KOPT-K1 (cell line): ENCODE data around the gene ADARB2.

ENCODE experiments used
- H3K27ac ChIP-seq: fragments of 200-600 bp; sonication (generic); 2 replicates; pipeline ENCODE4 v1.5.1; 2016; ENCODE audit warnings: antibody characterized with exemption, mild to moderate bottlenecking, low read depth, low read length; ENCODE audit not compliant: poor library complexity, severe bottlenecking
- H3K36me3 ChIP-seq: fragments of 200-600 bp; sonication (generic); 2 replicates; pipeline ENCODE4 v1.5.1; 2017; ENCODE audit warnings: antibody characterized with exemption, mild to moderate bottlenecking, low read length, moderate library complexity; ENCODE audit not compliant: insufficient read depth
- H3K9me3 ChIP-seq: fragments of 200-600 bp; sonication (generic); 2 replicates; pipeline ENCODE4 v1.5.1; 2017; ENCODE audit warnings: antibody characterized with exemption, low read length, mild to moderate bottlenecking; ENCODE audit not compliant: insufficient read depth, poor library complexity, severe bottlenecking

The ADARB2 gene

DNA sequence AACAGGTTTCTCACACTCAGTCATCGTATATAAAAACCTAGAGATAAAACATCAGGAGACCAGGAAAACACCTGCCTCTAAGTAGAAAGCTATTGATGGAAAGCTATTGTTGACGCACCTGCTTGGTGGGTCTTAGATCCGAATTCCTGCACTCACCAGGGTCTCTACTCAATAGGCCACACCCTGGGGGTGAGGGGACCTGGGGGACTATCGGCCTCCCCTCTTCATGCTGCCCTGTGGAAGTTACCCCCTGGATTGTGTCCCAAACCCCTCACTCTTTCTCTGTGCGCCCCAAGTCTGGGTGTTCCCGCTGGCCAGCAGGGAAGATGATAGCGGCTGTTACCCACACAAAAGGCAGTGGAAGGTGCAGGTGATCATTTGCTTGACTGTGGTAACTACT lies 368.1 kb downstream of the ADARB2 start:
- Histone ChIP-seq H3K9me3 (no peaks in the 10 kb centered on the region), H3K36me3 (no peaks in the 10 kb centered on the region), H3K27ac (no peak overlapping the region)

DNA sequence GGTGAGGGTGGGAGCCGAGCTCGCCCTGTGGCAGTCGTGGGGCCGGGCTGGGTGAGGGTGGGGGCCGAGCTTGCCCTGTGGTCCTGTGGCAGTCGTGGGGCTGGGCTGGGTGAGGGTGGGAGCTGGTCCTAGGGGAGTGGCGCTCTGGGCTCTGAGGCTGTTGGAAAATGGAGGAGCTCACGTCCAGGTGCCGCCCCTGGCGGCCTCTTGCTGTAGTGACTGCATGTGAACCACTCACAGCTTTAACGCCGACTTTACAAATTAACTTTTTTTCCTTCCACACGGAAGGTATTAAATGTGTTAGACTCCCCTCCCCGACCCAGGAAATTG lies 368.5 kb downstream of the ADARB2 start:
- Histone ChIP-seq H3K36me3 (no peaks in the 10 kb centered on the region), H3K27ac (no peak overlapping the region), H3K9me3 (no peaks in the 10 kb centered on the region)

DNA sequence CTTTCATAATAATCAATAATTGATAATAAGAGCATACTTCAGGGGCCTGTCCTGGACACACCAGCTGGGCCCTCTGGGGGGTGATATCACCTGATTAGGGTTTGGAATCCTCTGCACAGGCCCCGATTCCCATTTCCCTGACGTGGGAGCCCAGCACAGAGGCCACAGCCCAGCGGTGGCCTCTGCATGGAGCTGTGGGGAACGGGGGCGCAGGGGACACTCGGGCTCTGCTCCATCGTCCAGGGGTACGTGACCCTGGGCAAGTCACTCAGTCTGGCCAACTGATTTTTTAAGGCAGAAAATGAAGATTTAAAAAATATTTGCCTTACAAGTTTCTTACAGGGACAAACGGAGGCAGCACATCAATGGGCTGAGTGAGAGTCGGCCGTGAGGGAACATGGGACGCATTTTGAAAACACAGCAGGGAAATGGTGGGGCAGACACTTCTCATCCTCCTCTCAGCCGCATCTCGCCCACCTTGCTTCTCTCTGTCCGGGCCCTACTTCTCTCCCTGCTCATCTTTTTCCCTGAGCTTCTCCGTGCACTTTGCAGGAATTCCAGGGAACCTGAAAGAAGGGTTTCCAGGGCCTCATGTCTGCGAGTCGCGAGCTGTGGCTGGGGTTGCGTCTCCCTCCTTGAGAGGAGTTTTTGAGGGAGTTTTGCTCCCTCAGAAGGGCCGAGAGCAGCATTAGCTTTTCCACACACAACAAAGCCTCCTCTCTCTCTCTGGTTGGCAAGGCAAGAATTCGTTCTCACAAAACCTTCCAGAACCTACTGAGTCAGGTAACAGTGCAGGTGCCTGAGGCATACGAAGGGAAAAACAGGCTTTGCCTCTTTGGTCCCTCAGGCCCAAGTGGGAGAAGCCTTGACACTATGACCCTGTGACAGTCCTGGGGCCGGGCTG lies 369.1 kb downstream of the ADARB2 start:
- no peaks in the 10 kb centered on the region for H3K9me3 ChIP-seq
- H3K36me3 ChIP-seq = no peaks in the 10 kb centered on the region
- H3K27ac ChIP-seq = no peak overlapping the region

DNA sequence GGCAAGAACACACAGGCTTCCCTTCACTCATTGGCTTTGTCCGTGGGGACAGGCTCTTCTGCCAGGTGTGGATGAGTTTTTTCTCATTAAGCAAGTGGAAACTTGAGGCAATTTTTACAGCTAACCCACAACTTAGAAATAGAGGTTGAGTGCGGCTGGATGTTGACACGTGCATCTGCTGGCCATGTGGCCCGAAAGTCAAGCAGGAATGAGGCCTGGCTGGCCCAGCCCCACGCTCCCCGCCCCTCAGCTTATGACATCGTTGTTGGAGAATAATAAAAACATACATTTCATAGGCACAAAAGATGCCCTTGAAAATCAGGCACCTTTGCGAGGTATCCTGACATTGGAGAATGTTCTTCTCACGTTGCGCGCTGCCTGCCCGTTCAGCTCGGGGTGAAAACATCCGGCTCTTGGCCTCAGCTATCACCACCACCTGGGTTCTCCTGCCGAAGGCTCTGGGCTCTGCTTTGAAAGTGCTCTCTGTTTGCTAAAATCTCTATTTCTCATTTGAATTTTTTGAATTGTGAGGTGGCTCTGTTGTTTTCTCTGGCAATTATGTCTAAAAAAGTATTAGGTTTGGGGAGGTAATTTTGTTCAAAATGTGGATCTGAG lies 370.4 kb downstream of the ADARB2 start:
- no peak overlapping the region for H3K27ac ChIP-seq
- H3K9me3 ChIP-seq = no peaks in the 10 kb centered on the region
- H3K36me3 ChIP-seq = no peaks in the 10 kb centered on the region

DNA sequence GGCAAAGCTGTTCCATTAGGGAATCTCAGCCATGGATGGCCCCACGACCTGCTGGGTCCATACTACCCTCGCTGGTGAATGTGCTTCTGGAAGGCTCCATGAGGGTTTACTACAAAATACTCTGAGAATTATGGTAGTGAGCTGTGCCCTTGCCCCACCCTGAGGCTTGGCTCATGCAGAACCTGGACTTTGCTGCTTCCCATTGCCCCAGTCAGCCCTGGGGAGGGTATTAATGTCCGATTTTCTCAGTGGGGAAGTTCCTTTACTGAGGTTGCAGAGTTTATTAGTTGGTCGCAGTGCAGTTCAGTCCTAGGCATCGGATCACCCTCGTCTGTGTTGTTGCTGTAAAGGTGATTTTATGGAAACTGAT lies 371.0 kb downstream of the ADARB2 start:
- Histone ChIP-seq H3K27ac (no peak overlapping the region), H3K9me3 (no peaks in the 10 kb centered on the region), H3K36me3 (no peaks in the 10 kb centered on the region)

DNA sequence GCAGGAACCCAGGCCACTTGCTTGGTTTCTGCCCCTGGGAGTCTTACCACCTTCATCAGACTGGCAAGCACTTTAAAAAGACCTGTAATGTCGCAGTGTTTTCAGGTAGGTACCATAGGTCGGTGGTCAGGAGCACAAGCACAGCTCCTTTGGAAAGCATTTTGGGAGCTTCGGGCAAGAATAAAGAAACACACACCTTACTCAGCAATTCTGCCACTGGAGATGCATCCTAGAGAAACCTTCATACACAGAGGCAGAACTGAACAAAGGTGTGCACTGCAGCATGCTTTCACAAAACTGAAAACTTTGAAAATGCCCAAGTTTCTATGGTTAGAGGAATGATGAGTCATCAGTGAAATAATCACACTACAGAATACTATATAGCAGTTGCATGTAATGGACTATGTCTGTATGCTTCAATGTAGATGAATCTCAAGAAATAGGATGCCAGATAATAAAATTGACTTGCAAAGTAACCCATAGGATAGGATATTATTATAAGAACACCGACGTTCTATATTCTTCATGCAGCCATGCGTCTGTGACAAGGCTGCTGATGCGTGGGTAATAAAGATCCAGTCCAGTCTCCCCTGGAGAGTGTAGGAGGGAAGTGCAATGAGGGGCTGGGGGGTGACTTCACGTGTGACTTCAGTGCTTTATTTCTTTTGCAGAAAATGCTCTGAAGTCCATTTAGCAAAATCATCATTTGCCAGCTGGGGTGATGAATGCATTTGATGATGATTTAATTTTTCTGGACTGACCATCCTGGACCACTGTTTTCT lies 371.6 kb downstream of the ADARB2 start:
- no peaks in the 10 kb centered on the region for H3K9me3 ChIP-seq
- no peaks in the 10 kb centered on the region for H3K36me3 ChIP-seq
- H3K27ac ChIP-seq = no peak overlapping the region

DNA sequence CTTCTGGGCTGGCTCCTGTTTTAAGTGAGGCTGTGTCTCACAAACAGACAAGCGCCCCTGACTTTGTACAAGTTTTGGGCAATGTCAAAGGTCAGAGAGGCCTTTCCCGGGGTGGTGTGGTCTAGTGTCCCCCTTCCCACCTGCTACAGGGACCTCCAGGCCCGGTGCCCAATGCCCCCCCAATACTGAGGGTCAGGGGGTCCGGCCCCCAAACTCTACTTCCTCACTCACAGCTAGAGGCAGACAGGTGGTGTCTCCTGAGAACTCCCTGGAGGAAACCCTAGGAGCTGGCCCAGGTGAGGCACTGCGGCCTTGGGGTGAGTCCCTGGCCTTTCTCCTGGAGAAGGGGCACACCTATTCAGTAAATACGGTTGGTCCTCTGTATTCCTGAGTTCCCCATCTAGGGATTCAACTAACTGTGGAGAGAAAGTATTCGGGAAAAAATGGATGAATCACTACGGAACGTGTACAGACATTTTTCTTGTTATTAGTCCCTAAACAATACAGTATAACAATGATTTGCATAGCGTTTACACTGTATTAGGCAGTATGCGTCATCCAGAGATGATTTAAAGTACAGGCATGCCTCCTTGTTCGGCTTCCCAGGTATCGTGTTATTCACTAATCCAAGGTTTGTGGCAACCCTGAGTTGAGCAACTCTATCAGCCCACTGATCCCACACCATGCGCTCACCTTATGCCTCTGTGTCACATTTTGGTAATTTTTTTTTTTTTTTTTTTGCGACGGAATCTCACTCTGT lies 373.0 kb downstream of the ADARB2 start:
- H3K36me3 ChIP-seq = no peaks in the 10 kb centered on the region
- H3K27ac ChIP-seq = no peak overlapping the region
- H3K9me3 ChIP-seq = no peaks in the 10 kb centered on the region

DNA sequence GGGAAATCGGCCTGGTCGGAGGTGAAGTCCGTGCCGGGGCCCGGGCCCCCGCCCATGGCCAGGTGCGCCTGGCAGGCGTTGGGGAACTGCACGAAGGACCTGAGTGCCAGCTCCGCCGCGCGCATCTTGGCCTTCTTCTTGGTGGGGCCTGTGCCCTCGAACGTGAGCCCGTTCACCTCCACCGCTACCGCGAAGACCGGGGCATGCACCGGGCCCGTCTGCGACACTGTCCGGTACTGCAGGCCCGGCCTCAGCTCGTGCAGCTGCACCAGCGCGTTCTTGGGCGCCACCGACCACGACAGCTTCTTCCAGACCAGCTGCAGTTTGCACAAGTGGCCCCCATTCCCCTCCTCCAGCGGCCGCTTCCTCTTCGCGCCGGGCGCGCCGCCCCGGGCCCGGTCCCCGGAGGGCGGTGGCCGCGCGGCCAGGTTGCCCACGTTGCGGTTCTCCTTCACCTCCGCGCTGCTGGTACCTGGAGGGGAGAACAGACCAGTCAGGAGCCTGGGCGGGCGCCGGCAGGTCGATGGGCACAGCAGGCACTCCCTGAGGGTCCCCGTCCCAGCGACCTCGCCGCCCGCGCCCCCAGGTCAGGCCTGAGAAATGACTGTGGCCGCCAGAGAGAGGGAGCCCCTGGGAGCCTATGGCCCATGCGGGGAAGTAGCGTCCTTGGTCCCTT lies 373.7 kb downstream of the ADARB2 start:
- Histone ChIP-seq H3K27ac (no peak overlapping the region), H3K9me3 (no peaks in the 10 kb centered on the region), H3K36me3 (no peaks in the 10 kb centered on the region)

DNA sequence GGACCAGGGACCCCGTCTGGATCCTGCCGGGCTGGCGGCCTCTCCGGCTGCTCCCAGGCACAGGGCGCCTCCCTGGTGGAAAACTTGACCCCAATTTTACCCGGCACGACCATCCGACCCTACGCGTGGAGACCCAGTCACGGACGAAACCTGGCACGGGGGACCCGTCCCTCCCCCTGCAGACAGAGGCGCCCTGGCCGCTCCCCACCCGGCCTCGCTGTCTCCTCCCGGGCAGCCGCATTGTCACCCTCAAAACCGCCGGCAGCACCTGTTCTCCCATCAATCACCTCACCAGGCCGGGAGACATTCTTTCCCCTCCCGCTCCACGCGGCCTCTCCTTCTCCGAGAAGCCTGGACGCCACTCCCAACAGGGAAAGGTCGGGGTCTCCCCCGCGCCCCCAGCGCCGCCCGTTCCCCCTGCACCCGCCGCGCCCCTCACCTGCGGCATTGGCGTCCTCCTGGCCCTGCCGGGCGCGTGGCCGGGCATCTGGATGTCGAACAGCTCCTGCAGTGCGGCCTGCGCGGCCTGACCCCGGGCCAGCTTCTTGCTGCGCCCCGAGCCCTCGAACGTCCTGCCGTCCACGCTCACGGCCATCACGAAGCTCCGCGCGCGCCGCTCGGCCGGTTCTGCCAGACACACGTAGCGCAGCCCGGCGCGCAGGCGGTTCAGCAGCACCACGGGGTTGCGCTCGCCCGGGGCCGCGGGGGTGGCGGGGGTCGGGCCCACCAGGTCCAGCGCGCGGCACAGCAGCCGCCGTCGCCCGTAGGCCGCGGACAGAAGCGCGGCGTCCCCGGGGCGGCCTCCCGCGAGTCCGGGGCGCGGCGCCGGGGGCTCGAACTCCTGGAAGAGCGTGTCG lies 374.5 kb downstream of the ADARB2 start:
- Histone ChIP-seq H3K9me3 (no peaks in the 10 kb centered on the region), H3K27ac (no peak overlapping the region), H3K36me3 (no peaks in the 10 kb centered on the region)

DNA sequence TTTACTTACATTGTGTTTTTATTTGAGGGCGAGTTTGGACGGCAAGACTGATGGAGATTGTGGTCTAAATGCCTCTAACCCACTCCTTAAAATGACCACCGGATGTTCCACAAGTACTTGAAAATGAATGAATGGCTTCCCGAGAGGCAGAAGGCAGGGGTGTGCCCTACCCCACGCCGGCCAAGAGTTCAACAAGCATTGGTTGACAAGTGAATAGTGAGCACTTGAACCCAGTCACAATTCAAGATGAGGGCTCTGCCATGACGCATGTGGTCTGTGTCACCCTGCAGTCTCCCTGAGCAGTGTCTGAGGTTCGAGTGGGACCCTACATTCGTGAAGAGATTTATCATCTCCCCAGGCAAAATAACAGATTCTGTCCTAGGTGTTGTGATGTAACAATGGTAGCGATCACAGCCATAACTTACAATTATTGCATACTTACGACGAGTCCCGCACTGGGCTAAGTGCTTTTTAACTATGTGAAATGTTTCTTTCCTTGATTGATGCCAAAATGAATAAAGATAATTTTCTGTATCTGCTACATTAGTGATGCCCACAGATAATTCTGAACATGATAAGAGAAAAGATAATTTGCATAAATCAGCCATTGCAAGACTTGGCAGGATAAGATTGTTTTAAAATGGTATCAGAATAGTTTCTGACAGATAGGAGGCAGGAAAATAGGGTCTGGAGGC lies 375.8 kb downstream of the ADARB2 start:
- H3K9me3 ChIP-seq = no peaks in the 10 kb centered on the region
- no peaks in the 10 kb centered on the region for H3K36me3 ChIP-seq
- H3K27ac ChIP-seq = no peak overlapping the region

DNA sequence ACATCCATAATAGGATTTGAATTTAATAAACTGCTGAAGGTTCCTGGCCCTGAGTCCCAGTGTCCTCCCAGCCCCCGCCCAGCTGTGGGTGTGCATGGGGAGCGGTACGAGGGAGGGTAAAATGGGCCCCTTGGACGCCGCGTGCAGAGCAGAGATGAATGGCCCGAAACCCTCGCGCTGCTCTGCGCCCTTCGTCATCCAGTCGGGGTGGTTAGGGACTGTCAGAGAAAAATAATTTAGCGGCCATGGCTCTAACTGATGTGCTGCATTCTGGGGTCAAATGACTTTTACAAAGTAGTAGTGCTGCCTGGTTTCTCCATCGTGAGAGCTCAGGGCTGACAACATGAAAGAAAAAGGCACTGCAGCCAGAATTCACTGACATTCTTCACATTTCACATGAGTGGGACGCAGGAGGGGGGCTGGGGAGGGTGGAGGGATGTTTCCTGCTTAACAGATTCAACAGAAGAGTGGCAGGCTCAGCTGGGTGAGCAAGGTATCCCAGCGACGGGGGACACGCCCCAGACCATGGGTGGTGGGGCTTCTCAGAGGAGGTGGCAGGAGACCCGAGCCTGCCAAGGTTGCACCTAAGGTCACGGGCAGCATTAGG lies 376.7 kb downstream of the ADARB2 start:
- H3K9me3 ChIP-seq = no peaks in the 10 kb centered on the region
- H3K36me3 ChIP-seq = no peaks in the 10 kb centered on the region
- H3K27ac ChIP-seq = no peak overlapping the region

DNA sequence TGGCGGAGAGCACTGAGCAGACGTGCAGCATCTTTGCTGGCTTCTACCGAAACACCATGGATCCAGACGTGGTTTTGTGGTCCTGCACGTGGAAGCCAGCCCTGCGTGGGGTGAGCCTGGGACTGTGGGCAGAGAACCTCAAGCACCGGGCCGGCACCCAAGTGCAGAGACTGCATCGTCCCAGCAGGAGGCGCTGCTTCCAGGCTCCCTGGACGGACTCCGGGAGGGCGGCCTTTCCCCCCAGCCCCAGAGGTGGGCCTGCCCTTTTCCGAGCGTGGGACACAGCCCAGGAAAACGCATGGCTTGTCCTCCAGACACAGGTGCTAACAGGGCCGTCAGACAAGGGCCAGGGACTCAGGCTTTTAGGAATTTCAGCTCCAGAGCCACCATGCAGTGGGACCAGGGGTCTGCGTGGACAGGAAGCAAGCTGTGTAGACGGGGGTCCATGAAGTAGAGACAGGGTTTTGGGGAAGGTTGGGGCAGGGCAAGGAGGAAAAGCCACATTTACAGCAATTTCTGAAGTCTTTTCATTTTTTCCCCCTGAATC lies 377.2 kb downstream of the ADARB2 start:
- Histone ChIP-seq H3K27ac (no peak overlapping the region), H3K9me3 (no peaks in the 10 kb centered on the region), H3K36me3 (no peaks in the 10 kb centered on the region)

DNA sequence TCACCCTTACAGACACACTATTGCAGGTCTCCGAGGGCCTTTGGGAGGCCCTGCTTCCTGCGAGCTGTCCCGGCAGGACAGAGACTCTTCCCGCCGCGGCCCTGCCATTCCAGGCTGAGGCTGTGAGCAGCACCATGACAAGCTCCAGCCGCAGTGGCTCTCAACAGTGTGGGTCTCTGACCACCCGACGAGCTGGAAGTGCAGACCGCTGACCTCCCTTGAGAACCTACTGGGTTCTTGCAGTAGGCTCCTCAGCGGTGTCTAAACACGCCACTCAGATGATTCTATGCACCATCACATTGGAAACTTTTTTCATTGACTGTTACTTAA lies 377.7 kb downstream of the ADARB2 start:
- H3K27ac ChIP-seq = no peak overlapping the region
- no peaks in the 10 kb centered on the region for H3K36me3 ChIP-seq
- H3K9me3 ChIP-seq = no peaks in the 10 kb centered on the region
